Activated CD4-positive, alpha-beta T cell treated with anti-CD3 and anti-CD28 coated beads, Interleukin-2, Interleukin-6, amounts not matched to agents 100 ng/mL and 50 ng/mL, durations not matched to agents 16 hours and 8 hours (primary cell): ENCODE measurements around the gene DUSP8.
"Not testable (repeated sequence)": the region's sequence is repeated elsewhere in the genome, so short reads cannot be mapped to it uniquely, and the experiment has no call there.

Experiments used
- DNase-seq: peaks from one replicate; pipeline ENCODE4 v3.0.0-alpha.2; 2020

DUSP8 gene

GRCh38 chr11:1512531-1513258 is 59.4 kb downstream of the DUSP8 start:
- DNase-seq: not testable (repeated sequence)

- DNase-seq: no peak
These were observed 60.1 kb downstream of the DUSP8 start for GRCh38 chr11:1511937-1512496.

GRCh38 chr11:1510928-1511327 is 61.1 kb downstream of the DUSP8 start:
- no peak for DNase-seq

- DNase-seq: not testable (repeated sequence)
These were observed 61.7 kb downstream of the DUSP8 start for GRCh38 chr11:1510351-1510750.

GRCh38 chr11:1509626-1510255 is 62.3 kb downstream of the DUSP8 start:
- no peak for DNase-seq

GRCh38 chr11:1508986-1509385 is 63.1 kb downstream of the DUSP8 start:
- DNase-seq: no peak

- no peak for DNase-seq
These were observed 63.6 kb downstream of the DUSP8 start for GRCh38 chr11:1508491-1508891.

- no peak for DNase-seq
These were observed 64.5 kb downstream of the DUSP8 start for GRCh38 chr11:1507381-1508140.

GRCh38 chr11:1506981-1507380 is 65.1 kb downstream of the DUSP8 start:
- no peak for DNase-seq

- no peak for DNase-seq
These were observed 66.6 kb downstream of the DUSP8 start for GRCh38 chr11:1505480-1505879.

GRCh38 chr11:1504581-1505290 is 67.3 kb downstream of the DUSP8 start:
- DNase-seq: no peak

GRCh38 chr11:1504138-1504537 is 67.9 kb downstream of the DUSP8 start:
- DNase-seq: no peak
